Activated naive CD4-positive, alpha-beta T cell treated with anti-CD3 and anti-CD28 coated beads, Interleukin-2, amount 50 U/mL, for 24 hours (primary cell): Measurements from ENCODE around the gene STARD3.

Experiments used
- H3K27ac Mint-ChIP-seq: one replicate; pipeline ENCODE4 v1.8.0; 2021; ENCODE audit warnings: mild to moderate bottlenecking, mixed read lengths
- H3K27me3 Mint-ChIP-seq: one replicate; pipeline ENCODE4 v1.8.0; 2021; ENCODE audit warnings: mixed read lengths
- H3K36me3 Mint-ChIP-seq: one replicate; pipeline ENCODE4 v1.8.0; 2021; ENCODE audit warnings: mixed read lengths
- H3K4me1 Mint-ChIP-seq: one replicate; pipeline ENCODE4 v1.8.0; 2021; ENCODE audit warnings: mixed read lengths
- H3K4me3 Mint-ChIP-seq: one replicate; pipeline ENCODE4 v1.8.0; 2021; ENCODE audit warnings: mild to moderate bottlenecking, mixed read lengths
- H3K9me3 Mint-ChIP-seq: one replicate; pipeline ENCODE4 v1.8.0; 2021; ENCODE audit warnings: mixed read lengths

Gene STARD3

DNA sequence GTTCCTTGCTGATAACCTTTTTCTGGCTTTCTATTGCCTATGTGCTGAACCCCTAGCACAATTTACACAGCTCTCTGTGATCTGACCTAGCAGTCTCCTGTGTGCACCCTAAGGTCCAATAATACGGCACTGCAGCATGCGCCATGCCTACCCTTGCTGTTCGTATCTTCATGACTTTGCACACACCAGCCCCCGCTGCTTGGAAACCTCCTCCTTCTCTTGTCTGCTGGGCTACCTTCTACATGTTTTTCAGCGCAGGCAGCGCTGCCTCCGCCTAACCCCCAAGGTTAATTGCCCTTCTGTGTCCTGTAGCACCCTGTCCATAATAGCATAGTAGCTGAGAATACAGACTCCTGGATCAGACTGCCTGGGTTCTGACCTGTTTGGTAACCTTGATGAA is 1.4 kb downstream of the STARD3 start:
- Mint-ChIP-seq H3K27ac (peak overlapping the region; percentile 96), H3K4me3 (peak overlapping the region; percentile 98), H3K36me3 (peaks cover 4% of the 10 kb centered on the region), H3K27me3 (no peaks in the 10 kb centered on the region), H3K9me3 (no peaks in the 10 kb centered on the region), H3K4me1 (peaks cover 71% of the 10 kb centered on the region)

DNA sequence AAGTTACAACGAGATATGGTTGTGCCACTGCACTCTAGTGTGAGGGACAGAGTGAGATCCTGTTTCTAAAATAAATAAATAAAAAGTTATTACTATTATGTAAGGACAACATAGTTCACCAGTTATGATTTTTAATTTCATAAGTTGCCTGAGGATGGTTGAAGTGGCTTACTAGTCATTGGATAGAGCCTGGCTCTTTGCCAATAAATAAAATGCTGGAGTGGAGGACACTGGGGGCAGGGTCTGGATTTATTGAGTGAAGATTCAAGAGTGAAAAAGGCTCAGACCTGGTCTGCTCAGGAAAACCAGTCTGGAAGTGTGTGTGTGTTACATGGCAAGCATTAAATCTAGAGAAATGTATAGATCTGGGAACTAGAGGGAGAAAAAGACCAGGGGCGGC is 2.1 kb downstream of the STARD3 start:
- Mint-ChIP-seq H3K27me3 (no peaks in the 10 kb centered on the region), H3K4me3 (peak overlapping the region; percentile 98), H3K4me1 (peaks cover 78% of the 10 kb centered on the region), H3K36me3 (peaks cover 4% of the 10 kb centered on the region), H3K9me3 (no peaks in the 10 kb centered on the region), H3K27ac (no peak overlapping the region)

DNA sequence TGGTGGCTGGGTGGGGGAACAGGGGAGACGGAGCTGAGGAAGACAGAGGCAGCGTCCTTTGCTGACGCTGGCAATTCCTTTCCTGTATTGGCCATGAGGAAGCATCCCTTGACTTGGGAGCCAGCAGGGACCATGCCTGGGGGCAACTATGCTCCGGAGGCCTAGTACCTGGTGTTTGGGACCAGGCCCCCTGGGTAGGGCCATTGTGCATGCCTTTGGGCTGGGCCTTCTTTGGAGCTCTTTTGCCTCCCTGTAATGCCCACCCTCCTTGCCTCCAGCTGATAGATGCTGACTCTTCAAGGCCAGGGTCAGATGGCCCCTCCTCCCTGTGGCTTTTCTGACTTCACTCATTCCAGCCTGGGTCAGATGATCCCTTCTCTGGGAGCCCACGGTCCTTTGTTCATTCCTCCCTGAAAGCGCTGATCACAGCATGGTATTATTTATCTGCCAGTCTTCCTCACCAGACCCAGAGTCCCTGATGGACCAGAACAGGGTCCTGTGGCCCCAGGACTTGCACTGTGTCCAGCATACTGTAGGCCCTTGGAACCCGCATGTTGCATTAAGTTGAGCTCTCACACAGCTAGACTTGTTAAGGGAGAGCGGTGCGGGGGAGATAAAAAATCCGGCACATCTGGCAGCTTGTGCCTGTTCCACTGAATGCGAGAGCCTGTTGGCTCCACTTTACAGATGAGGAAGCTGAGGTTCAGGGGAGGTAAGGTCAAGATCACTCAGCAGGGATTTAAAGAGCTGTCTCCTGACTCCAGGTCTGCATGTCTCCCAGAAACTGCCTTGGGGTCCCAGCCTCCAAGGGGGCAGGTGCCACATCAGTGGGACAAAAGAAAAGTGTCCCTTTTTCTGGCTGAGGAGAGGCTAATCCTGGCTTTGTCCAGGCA is 2.9 kb downstream of the STARD3 start:
- Mint-ChIP-seq H3K9me3 (no peaks in the 10 kb centered on the region), H3K27me3 (no peaks in the 10 kb centered on the region), H3K4me1 (peaks cover 80% of the 10 kb centered on the region), H3K36me3 (peaks cover 4% of the 10 kb centered on the region), H3K4me3 (peak overlapping the region; percentile 98), H3K27ac (no peak overlapping the region)

DNA sequence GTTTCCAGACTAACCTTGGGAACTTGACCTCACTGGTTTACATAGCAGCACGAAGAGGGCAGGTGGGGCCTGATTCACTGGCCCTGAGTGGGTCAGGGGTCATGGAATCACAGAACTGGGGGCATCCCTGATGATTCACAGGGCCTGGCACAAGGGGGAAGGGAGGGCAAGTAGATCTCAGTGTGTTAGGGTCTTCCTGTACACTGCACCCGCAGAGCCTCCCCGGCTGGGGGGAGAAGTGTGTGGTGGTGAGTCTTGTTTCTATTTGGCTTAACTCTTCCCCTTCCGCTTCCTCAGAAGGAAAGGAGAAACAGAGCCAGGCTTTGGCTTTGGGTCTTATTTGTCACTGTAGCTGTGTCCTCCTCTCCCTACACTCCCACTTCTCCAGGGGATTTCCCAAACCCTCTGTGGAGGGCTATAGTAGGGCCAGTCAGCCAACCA is 3.7 kb downstream of the STARD3 start:
- no peak overlapping the region for H3K27ac Mint-ChIP-seq
- H3K36me3 Mint-ChIP-seq: peaks cover 4% of the 10 kb centered on the region
- no peaks in the 10 kb centered on the region for H3K27me3 Mint-ChIP-seq
- no peaks in the 10 kb centered on the region for H3K9me3 Mint-ChIP-seq
- H3K4me3 Mint-ChIP-seq: no peak overlapping the region
- H3K4me1 Mint-ChIP-seq: peaks cover 88% of the 10 kb centered on the region

DNA sequence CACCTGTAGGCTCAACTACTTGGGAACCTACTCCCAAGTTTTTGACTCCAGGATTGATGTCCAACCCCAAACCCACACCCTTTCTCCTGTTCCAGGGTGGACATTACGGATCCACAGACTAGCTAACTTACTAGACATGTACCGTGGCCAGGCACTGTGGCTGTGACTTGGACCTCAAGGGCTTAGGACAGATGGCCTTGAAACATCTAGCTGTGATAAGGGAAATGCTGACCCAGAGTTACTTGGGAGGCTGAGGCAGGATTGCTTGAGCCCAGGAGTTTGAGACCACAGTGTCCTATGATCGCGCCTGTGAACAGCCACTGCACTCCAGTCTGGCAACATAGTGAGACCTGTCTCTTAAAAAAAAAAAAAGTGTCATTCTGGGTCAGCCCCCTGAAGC is 4.2 kb downstream of the STARD3 start:
- peaks cover 4% of the 10 kb centered on the region for H3K36me3 Mint-ChIP-seq
- no peaks in the 10 kb centered on the region for H3K9me3 Mint-ChIP-seq
- no peak overlapping the region for H3K4me3 Mint-ChIP-seq
- peaks cover 88% of the 10 kb centered on the region for H3K4me1 Mint-ChIP-seq
- H3K27ac Mint-ChIP-seq: no peak overlapping the region
- H3K27me3 Mint-ChIP-seq: no peaks in the 10 kb centered on the region

DNA sequence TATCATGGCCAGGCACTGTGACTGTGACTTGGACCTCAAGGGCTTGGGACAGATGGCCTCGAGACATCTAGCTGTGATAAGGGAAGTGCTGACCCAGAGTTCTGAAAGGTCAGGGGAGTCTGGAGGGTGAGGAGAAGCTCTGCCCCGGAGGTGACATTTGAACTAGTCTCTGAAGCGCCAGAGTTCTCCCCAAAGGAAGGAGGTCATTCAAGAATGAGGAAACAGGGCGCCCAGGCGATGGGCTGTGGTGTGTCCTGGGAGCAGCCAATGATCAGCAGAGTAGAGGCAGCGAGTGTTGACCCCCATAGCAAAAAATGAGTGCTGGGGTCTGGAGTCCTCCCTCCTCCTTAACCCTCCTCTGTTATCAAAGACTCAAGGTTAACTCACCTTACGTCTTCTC is 4.9 kb downstream of the STARD3 start:
- no peak overlapping the region for H3K4me3 Mint-ChIP-seq

DNA sequence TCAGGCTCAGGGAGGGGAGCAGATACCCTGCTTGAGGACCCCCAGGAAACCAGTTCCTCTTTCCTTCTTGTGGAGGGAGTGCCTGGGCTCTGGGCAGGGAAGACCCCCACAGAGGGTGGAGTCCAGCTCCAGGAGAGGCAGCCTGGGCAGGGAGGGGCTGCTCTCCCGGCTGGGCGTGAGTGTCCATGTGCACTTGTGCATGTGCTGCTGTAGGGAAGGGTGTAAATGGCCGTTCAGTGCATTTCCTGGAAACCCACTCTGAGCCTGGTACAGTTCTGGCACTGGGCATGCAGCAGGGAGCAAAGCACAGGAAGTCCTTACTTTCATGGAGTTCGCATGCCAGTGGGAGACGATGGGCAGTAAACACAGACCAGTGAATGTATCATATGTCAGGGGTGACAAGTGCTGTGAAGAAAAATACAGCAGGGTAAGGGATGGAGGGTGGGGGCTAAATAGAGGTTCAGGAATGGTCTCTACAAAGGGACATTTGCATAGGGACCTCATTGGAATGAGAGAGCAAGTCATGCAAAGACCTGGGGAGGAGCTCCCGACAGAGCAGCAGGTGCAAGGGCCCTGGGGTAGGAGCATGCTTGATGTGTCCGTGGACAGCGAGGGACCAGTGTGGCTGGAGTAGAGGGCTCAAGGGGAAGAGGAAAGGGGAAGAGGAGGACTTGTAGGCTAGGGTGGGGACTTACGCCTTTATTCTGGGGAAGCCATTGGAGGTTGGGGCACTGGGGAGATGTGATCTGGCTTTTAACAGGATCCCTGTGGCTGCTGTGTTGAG is 5.5 kb downstream of the STARD3 start:
- Mint-ChIP-seq H3K9me3 (no peaks in the 10 kb centered on the region), H3K27ac (peak overlapping the region; percentile 69), H3K36me3 (peaks cover 4% of the 10 kb centered on the region), H3K4me1 (peaks cover 81% of the 10 kb centered on the region), H3K27me3 (no peaks in the 10 kb centered on the region), H3K4me3 (peak overlapping the region; percentile 16)

More for the DNA sequence above, 4.9 kb downstream of the STARD3 start:
- no peaks in the 10 kb centered on the region for H3K9me3 Mint-ChIP-seq
- H3K27me3 Mint-ChIP-seq: no peaks in the 10 kb centered on the region
- H3K4me1 Mint-ChIP-seq: peaks cover 82% of the 10 kb centered on the region
- H3K27ac Mint-ChIP-seq: peak overlapping the region; percentile 59
- H3K36me3 Mint-ChIP-seq: peaks cover 4% of the 10 kb centered on the region

DNA sequence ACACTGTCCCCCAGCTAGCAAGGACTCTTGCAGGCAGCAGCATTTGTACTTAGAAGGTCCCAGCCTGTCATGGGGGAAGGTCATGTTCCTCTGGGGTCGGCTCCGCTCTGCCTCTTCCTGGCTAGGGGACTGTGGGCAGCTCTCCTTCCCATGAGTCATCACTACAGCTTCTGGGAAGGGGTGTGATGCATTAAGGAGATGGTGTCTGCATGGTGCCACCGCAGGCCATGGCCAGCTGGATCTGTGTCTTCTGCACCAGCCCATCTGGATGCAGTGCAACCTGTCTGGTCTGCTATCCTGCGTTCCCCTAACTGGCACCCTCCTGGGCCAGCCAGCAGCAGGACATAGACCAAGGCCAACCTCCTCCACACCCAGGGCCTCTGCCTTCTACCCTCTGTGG is 6.3 kb downstream of the STARD3 start:
- Mint-ChIP-seq H3K4me3 (peak overlapping the region; percentile 16), H3K9me3 (no peaks in the 10 kb centered on the region), H3K27ac (no peak overlapping the region), H3K36me3 (peaks cover 2% of the 10 kb centered on the region), H3K4me1 (peaks cover 73% of the 10 kb centered on the region), H3K27me3 (no peaks in the 10 kb centered on the region)

DNA sequence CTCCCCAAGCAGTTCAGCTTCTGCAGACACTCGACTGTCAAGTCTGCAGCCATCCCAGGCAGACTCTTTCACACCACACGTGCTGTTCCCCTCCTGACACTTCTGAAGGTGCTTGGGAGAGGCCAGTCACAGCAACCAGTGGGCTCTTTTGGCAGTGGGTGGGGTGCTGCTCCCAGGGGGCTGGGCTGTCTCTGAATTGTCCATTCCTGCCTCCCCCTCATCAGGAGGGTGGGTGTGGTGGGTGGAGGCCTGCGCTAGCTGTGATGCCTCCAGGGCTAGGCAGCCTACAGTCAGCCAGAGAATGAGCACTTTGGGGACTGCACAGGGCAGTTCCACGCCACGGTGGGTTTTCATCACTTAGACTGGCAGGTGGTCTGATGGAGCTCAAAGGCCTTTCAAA is 10.3 kb downstream of the STARD3 start:
- no peak overlapping the region for H3K4me3 Mint-ChIP-seq
- H3K36me3 Mint-ChIP-seq: no peaks in the 10 kb centered on the region
- no peaks in the 10 kb centered on the region for H3K27me3 Mint-ChIP-seq
- no peaks in the 10 kb centered on the region for H3K9me3 Mint-ChIP-seq
- no peak overlapping the region for H3K27ac Mint-ChIP-seq
- H3K4me1 Mint-ChIP-seq: peaks cover 65% of the 10 kb centered on the region

DNA sequence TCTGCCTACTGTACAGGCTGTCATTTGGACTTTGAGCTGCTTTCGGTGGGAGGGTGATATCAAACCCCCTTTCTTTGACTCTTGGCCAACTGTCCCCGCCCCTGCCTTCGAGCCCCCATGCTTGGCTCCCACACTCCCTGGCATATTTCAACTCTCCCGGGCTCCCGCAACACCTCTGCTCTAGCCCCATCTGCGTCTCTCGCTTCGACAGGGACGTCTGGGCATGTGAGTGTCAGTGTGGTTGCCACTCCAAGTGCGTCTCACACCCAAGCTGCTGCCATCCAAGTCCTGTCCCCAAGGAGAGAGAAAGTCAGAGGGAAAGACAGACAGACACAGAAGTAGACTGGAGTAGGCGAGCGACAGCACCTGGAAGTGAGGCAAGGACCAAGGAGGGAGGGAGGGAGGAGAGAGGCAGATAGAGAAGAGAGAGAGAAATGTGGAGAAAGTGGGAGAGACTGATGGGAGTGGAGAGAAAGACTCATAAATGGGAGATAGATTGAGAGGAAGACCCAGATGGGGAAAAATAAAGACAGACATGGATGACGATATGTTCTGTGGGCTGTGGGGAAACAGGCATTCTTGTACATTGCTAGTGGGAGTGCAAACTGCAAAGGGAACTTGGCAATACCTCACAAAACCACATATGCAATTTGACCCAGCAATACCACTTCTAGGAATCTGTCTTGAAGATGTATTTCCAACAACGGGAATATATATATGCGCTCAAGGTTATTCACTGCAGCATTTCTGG is 11.8 kb downstream of the STARD3 start:
- Mint-ChIP-seq H3K27me3 (no peaks in the 10 kb centered on the region), H3K4me3 (no peak overlapping the region), H3K36me3 (no peaks in the 10 kb centered on the region), H3K9me3 (no peaks in the 10 kb centered on the region), H3K27ac (peak overlapping the region; percentile 63), H3K4me1 (peaks cover 58% of the 10 kb centered on the region)

DNA sequence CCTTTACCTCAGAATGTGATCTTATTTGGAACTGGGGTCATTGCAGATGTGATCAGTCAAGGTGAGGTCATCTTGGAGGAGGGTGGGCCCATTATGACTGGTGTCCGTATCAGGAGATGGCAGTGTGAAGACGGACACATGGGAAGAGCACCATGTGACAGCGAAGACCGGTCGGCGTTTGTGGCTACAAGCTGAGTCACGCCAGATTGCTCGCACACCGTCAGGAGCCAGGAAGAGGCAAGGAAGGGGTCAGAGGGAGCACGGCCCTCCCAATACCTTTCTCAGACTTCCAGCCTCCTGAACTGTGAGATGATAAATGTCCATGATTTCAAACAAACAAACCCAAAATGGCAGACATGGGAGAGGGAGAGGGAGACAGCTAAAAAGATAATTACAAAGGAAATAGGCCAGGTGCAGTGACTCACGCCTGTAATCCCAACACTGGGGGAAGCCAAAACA is 13.2 kb downstream of the STARD3 start:
- peaks cover 56% of the 10 kb centered on the region for H3K4me1 Mint-ChIP-seq
- no peak overlapping the region for H3K4me3 Mint-ChIP-seq
- no peaks in the 10 kb centered on the region for H3K9me3 Mint-ChIP-seq
- H3K27me3 Mint-ChIP-seq: no peaks in the 10 kb centered on the region
- no peaks in the 10 kb centered on the region for H3K36me3 Mint-ChIP-seq
- H3K27ac Mint-ChIP-seq: no peak overlapping the region

DNA sequence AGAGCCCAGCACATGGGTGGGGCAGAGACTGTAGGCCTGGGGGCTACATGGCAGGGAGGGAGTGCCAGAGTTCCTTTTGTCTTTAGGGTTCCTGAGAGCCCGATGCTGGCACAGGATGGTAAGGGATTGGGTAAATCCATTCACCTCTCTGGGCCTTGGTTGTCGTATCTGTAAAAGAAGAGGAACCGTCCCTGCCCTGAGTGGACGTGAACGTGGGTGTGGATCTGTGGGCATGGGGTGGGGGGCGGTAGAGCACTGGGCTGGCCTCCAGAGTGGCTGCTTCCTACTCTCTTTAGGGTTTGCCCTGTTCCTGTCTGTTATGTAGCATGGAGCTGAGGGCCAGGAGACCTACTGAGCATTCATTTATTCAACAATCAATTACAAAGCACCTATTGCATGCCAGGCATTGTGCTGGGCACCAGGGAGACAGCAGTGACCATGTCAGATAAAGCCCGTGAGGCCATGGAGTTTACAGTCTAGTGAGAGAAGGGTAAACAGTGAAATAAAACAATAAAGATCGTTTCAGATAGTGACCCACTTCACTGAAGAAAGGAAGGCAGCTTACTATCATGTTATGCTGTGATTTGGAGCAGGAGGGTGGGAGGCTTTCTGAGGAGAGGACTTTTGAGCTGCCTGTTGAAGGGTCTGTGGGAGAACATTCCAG is 15.1 kb downstream of the STARD3 start:
- no peaks in the 10 kb centered on the region for H3K27me3 Mint-ChIP-seq
- H3K9me3 Mint-ChIP-seq: no peaks in the 10 kb centered on the region
- no peak overlapping the region for H3K4me3 Mint-ChIP-seq
- peaks cover 59% of the 10 kb centered on the region for H3K4me1 Mint-ChIP-seq
- peak overlapping the region; percentile 68 for H3K27ac Mint-ChIP-seq
- H3K36me3 Mint-ChIP-seq: no peaks in the 10 kb centered on the region

DNA sequence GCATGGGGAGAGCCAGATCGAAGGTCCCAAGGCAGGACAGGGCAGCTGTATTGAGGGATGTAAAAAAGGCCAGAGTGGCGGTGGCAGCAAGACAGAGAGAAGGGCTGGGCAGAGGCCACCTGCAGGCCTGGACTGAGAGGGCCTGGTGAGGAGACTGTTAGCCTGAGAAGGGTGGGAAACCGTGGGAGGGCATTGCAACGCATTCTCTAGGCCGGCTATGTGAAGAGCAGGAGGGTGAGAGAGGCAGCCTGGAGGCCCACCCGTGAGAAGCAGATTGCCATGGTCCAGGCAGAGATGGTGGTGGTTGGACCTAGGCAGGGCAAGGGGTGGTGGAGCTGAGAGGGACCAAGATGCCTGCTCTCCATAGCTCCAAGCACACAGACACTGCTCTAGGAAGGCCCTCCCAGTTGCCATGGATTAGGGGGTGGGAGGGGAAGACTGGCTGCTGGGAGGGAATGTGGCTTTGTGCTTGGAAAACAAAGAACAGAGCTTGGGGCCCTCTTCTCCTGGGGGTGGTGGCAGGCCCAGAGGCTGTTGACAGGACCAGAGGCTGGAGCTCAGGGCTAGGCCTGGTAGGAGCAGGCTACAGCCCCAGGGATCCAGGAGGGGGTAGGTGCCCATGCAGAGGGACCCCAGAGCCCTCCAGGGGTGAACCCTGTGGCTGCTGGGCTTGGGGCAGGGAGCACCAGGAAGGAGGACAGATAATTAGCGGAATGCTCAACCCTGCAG is 15.8 kb downstream of the STARD3 start:
- H3K4me1 Mint-ChIP-seq: peaks cover 60% of the 10 kb centered on the region
- H3K9me3 Mint-ChIP-seq: no peaks in the 10 kb centered on the region
- peak overlapping the region; percentile 68 for H3K27ac Mint-ChIP-seq
- no peaks in the 10 kb centered on the region for H3K27me3 Mint-ChIP-seq
- no peaks in the 10 kb centered on the region for H3K36me3 Mint-ChIP-seq
- H3K4me3 Mint-ChIP-seq: no peak overlapping the region

DNA sequence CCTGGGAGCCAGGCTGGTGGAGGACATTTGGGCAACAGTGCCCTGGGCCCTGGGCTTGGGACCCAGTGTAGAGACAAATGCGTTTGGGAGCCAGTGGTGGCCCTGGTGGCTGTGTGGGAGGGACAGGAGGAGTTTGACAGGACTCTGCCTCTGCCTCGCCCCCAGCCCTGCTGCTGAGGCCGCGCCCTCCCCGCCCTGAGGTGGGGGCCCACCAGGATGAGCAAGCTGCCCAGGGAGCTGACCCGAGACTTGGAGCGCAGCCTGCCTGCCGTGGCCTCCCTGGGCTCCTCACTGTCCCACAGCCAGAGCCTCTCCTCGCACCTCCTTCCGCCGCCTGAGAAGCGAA is 16.3 kb downstream of the STARD3 start:
- Mint-ChIP-seq H3K9me3 (no peaks in the 10 kb centered on the region), H3K4me3 (no peak overlapping the region), H3K27me3 (no peaks in the 10 kb centered on the region), H3K4me1 (peaks cover 65% of the 10 kb centered on the region), H3K36me3 (no peaks in the 10 kb centered on the region), H3K27ac (no peak overlapping the region)
